Activated CD8-positive, alpha-beta memory T cell treated with anti-CD3 and anti-CD28 coated beads for 1 hour (primary cell): ENCODE data around the gene RAP2A.

Source experiments
- DNase-seq, 2 donors: peaks; one replicate each; pipeline ENCODE4 v3.0.0-alpha.2; 2020; ENCODE audit warnings: low read depth in 1 of 2; ENCODE audit errors: extremely low read depth in 1 of 2

RAP2A gene

DNA sequence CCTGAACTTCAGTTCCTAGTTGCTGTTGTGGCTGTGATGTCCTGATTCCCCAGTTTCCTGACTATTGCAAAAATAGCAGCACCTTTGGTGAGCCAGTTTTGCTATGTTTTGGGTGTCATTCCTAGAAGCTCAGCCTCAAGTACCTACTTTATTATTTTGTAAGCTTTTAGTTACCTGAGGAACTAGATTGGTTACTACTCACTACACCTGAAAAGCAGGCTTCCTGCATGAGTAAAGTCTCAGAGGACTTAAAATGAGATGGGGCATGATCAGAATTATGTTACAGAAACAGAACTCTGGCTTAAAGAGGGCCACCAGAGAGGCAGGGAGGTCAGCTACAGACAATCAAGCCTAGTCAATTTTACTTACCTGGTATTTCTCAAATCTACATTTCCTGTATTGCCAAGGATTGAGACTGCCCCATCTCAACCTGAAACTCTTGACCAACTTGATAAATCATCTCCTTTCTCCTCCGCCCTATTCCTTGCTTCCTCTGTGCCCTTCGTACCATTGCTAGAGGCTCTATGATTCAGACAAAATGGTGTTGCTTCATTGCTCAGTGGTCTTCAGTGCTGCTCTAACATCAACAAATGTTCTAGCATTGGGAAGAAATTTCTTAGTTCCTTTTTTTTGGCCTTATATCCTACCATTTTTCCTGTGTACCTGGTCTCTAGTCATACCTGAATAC, 58.9 kb downstream of the RAP2A start:
- no peak for DNase-seq

- DNase-seq, result no peak
Measured at GRCh38 chr13:97493456-97493855, 59.5 kb downstream of the RAP2A start.

- no peak for DNase-seq
Measured at GRCh38 chr13:97495678-97496077, 61.7 kb downstream of the RAP2A start.

DNA sequence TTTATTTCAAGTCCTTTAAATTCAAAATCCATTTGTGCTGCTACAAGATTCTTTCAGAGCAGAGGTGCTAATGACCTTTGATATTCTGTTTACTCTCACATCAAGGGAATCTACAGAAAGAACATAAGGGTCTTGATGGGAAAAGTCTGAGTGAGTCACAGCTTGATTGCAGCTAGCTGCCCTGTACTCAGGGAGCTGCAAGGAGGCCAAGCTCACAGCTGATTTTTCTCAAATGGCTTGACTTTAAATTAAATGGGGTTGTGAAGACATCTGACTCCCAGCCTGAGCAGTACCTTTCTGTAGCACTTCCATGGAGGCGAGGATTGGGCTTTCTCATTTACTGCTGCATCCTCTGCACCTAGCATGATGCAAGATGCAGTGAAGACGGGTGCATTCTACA, 62.5 kb downstream of the RAP2A start:
- no peak for DNase-seq

GRCh38 chr13:97497400-97497799, 63.4 kb downstream of the RAP2A start:
- no peak for DNase-seq

GRCh38 chr13:97498419-97498818, 64.5 kb downstream of the RAP2A start:
- no peak for DNase-seq

- no peak for DNase-seq
Measured at GRCh38 chr13:97499181-97499580, 65.2 kb downstream of the RAP2A start.

- no peak for DNase-seq
Measured at GRCh38 chr13:97502181-97502580, 68.2 kb downstream of the RAP2A start.

DNA sequence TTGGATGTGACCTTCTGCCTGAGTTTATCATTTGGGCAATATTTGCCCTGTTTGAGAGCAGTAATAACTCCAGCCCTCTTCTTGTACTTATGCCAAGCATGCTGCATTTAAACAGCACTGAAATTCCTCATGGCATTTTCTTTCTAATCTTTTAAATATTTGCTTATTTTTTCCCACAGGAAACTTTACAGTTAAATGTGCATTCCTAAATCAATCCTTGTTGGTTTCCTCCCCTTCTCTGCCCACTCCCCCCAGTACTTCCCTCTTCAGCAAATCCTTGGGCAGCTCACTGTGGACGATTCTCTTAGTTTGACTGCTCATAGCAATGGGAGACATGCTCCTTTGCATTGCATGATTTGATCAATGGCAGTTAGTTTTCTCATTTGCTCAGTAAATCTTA, 68.7 kb downstream of the RAP2A start:
- no peak for DNase-seq

DNA sequence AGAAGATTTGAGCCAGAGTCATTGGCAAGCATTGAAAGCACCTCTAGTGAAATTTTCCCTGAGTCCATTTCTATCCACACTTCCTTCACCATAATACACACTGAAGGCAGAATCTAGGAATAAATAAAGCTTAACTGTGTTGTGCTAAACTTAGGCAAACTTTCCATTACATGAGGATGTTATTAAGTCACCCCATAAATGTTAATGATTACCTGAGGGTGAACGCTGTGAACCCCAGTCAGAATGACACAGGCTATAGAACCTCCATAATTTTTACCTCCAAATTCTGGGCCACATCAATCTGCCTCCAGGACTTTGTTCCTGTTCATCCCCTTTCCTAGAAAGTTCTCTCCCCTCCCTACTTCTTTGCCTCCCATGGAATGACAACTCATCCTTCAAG, 71.0 kb downstream of the RAP2A start:
- DNase-seq, result no peak

DNA sequence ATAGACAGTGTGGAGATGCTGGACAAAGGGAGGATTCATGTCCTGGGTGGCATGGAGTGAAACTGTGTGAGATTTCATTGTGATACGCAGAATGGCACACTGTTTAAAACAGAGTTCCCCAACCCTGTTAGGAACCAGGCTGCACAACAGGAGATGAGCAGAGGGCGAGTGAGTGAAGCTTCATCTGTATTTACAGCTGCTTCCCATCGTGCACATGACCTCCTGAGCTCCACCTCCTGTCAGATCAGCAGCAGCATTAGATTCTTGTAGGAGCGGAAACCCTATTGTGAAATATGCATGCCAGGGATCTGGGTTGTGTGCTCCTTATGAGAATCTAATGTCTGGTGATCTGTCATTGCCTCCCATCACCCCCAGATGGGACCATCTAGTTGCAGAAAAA, 72.5 kb downstream of the RAP2A start:
- no peak for DNase-seq

- DNase-seq, result no peak
Measured at GRCh38 chr13:97512732-97513131, 78.8 kb downstream of the RAP2A start.

DNA sequence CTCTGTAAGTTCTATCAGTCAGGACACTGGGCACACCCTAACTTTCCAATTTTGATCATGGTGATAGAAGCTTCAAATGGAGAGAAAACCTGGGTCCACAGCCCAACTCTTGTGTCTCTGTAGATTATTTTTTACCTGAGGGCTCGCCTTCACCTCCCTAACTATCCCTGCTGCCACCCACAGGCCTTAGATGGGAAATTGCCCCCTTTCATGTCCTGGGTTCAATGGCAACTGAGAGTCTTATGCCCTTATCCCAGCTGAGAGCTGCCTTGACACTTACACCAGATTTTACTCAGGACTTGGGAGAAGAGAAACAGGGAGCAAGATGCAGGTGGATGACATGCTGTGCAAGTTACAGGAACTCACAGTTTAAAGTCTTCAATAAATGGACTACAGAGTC, 81.7 kb downstream of the RAP2A start:
- DNase-seq, result no peak

DNA sequence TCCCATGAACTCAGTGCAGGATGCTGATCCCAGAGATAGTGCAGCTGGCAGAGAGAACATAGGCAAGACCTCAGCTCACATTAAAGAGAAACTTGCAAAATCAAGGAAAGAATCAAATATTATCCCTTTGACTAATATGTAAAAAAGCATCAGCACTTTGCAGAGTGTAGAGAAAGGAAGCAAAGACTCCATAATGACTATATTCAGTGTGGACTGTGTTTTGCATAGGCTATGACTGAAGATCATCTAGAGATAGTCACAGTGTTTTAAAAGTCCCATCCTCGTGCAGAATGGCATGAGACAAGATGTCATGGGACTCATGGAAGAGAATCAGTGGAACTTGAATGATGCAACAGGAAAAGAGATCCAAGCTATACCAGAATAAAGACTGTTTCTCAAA, 84.0 kb downstream of the RAP2A start:
- no peak for DNase-seq
